Measurements from ENCODE around the gene POLR1C.
"Not testable (repeated sequence)": the region's sequence is repeated elsewhere in the genome, so short reads cannot be mapped to it uniquely, and the experiment has no call there.

POLR1C gene

GRCh38 chr6:43491750-43492661 lies 24.9 kb upstream of the POLR1C start:
- intact Hi-C loops (cut with DNase I), result no loop called here

GRCh38 chr6:43492673-43493072 lies 24.2 kb upstream of the POLR1C start:
- intact Hi-C loops (cut with DNase I), result no loop called here
- peak in 2 of 10 donors; percentile 53 to 79 for DNase-seq

More at GRCh38 chr6:43491750-43492661, 24.9 kb upstream of the POLR1C start:
- DNase-seq, result peak; percentile 81 to 98 (median 94)

- intact Hi-C loops (cut with DNase I), result no loop called here
- DNase-seq, result peak in 2 of 10 donors; percentile 18 to 50
These were observed 23.7 kb upstream of the POLR1C start for GRCh38 chr6:43493230-43493629.

GRCh38 chr6:43493833-43494232 lies 23.1 kb upstream of the POLR1C start:
- intact Hi-C loops (cut with DNase I), result no loop called here
- DNase-seq, result peak in 2 of 10 donors; percentile 19 to 55

GRCh38 chr6:43494321-43494720 lies 22.6 kb upstream of the POLR1C start:
- intact Hi-C loops (cut with DNase I), result no loop called here
- DNase-seq, result no peak

- intact Hi-C loops (cut with DNase I), result no loop called here
- DNase-seq, result peak in 2 of 10 donors; percentile 59 to 60
These were observed 22.1 kb upstream of the POLR1C start for GRCh38 chr6:43494766-43495165.

- peak in 2 of 10 donors; percentile 46 to 74 for DNase-seq
- intact Hi-C loops (cut with DNase I), result no loop called here
These were observed 21.4 kb upstream of the POLR1C start for GRCh38 chr6:43495409-43495941.

GRCh38 chr6:43496370-43497128 lies 20.3 kb upstream of the POLR1C start:
- intact Hi-C loops (cut with DNase I), result loop anchor here (2.0 kb wide), 1 partner anchor 42 kb away; the partner anchor contains the start of gene DLK2
- peak in 6 of 10 donors; percentile 50 to 92 (median 70) for DNase-seq

- peak in 1 of 10 donors; percentile 46 for DNase-seq
- intact Hi-C loops (cut with DNase I), result loop anchor here (2.0 kb wide), 1 partner anchor 42 kb away; the partner anchor contains the start of gene DLK2
These were observed 19.8 kb upstream of the POLR1C start for GRCh38 chr6:43497129-43497396.

GRCh38 chr6:43497689-43498088 lies 19.2 kb upstream of the POLR1C start:
- intact Hi-C loops (cut with DNase I), result loop anchor here (2.0 kb wide), 1 partner anchor 43 kb away; the partner anchor contains the start of gene DLK2
- peak in 2 of 10 donors; percentile 62 to 74 for DNase-seq

GRCh38 chr6:43498291-43498690 lies 18.6 kb upstream of the POLR1C start:
- intact Hi-C loops (cut with DNase I), result not testable (repeated sequence)
- peak in 1 of 10 donors; percentile 22 for DNase-seq

- DNase-seq, result peak in 2 of 10 donors; percentile 22 to 71
- intact Hi-C loops (cut with DNase I), result no loop called here
These were observed 17.7 kb upstream of the POLR1C start for GRCh38 chr6:43499028-43499815.

GRCh38 chr6:43500921-43501320 lies 16.0 kb upstream of the POLR1C start:
- intact Hi-C loops (cut with DNase I), result loop anchor here (10.0 kb wide), 1 partner anchor 236 kb away; no protein-coding TSS in a partner anchor
- no peak for DNase-seq

- DNase-seq, result peak in 1 of 10 donors; percentile 71
- intact Hi-C loops (cut with DNase I), result loop anchor here (10.0 kb wide), 1 partner anchor 238 kb away; no protein-coding TSS in a partner anchor
These were observed 14.2 kb upstream of the POLR1C start for GRCh38 chr6:43502666-43503065.

GRCh38 chr6:43503443-43503842 lies 13.4 kb upstream of the POLR1C start:
- DNase-seq, result peak in 1 of 10 donors; percentile 54
- intact Hi-C loops (cut with DNase I), result loop anchor here (10.0 kb wide), 1 partner anchor 239 kb away; no protein-coding TSS in a partner anchor

GRCh38 chr6:43504756-43505593 lies 11.9 kb upstream of the POLR1C start:
- DNase-seq, result peak in 1 of 10 donors; percentile 71
- intact Hi-C loops (cut with DNase I), result loop anchor here (10.0 kb wide), 1 partner anchor 240 kb away; no protein-coding TSS in a partner anchor

GRCh38 chr6:43505718-43506117 lies 11.2 kb upstream of the POLR1C start:
- intact Hi-C loops (cut with DNase I), result loop anchor here (2.0 to 10.0 kb wide), 2 partner anchors 51 to 241 kb away; partner anchors contain the start of gene DLK2
- DNase-seq, result peak in 1 of 10 donors; percentile 83

GRCh38 chr6:43506171-43506570 lies 10.7 kb upstream of the POLR1C start:
- DNase-seq, result peak in 1 of 10 donors; percentile 34
- intact Hi-C loops (cut with DNase I), result loop anchor here (2.0 to 10.0 kb wide), 2 partner anchors 51 to 241 kb away; partner anchors contain the start of gene DLK2

All from posterior cingulate gyrus (tissue), 11 donors.